HepG2 (cell line): ENCODE results near the gene CRYGS. TPM values are rescaled to one million over a fixed set of nuclear protein-coding genes. Genes with fewer than 3 reads are reported as not detected.
A peak's percentile ranks its signal among the peaks of the same experiment; 100 is the strongest.

ENCODE experiments used
- ATAD3A ChIP-seq: sonication (generic); formaldehyde crosslinking; IDR thresholded peaks from 2 replicates; pipeline ENCODE4 v1.4.0; 2020; ENCODE audit warnings: missing genetic modification reagents
- ATM ChIP-seq: fragments of 450-650 bp; IDR thresholded peaks from 2 replicates; pipeline ENCODE4 v1.7.1; 2017; ENCODE audit warnings: mild to moderate bottlenecking, borderline replicate concordance
- CCDC6 ChIP-seq: sonication (generic); formaldehyde crosslinking; IDR thresholded peaks from 2 replicates; pipeline ENCODE4 v1.8.1; 2022; ENCODE audit warnings: mild to moderate bottlenecking, missing genetic modification reagents, moderate library complexity
- CREM ChIP-seq, 2 experiments: sonication (generic) in 1 of 2; formaldehyde crosslinking in 1 of 2; IDR thresholded peaks; 2 replicates each; pipeline versions ENCODE4 v1.4.0 to v1.6.1; 2016 to 2020; ENCODE audit warnings: antibody characterized with exemption in 1 of 2, mild to moderate bottlenecking in 1 of 2, missing genetic modification reagents in 1 of 2
- ESRRA ChIP-seq: sonication (generic); formaldehyde crosslinking; IDR thresholded peaks from 2 replicates; pipeline ENCODE4 v1.5.1; 2020; ENCODE audit warnings: mild to moderate bottlenecking, low read depth, missing genetic modification reagents
- FOXM1 ChIP-seq: sonication (generic); formaldehyde crosslinking; IDR thresholded peaks from 2 replicates; pipeline ENCODE4 v1.5.0; 2020; ENCODE audit warnings: missing genetic modification reagents
- GATAD2A ChIP-seq: IDR thresholded peaks from 2 replicates; pipeline ENCODE4 v1.6.1; 2016
- GFI1 ChIP-seq: sonication (generic); formaldehyde crosslinking; IDR thresholded peaks from 2 replicates; pipeline ENCODE4 v1.5.0; 2020; ENCODE audit warnings: missing genetic modification reagents, mild to moderate bottlenecking, borderline replicate concordance
- HOXA3 ChIP-seq: sonication (generic); formaldehyde crosslinking; IDR thresholded peaks from 2 replicates; pipeline ENCODE4 v1.5.0; 2020; ENCODE audit warnings: missing genetic modification reagents
- NCOR1 ChIP-seq: fragments of 200-600 bp; sonication (generic); IDR thresholded peaks from 2 replicates; pipeline ENCODE4 v1.7.0; 2017; ENCODE audit warnings: antibody characterized with exemption, low read length, borderline replicate concordance
- POGZ ChIP-seq: sonication (generic); formaldehyde crosslinking; IDR thresholded peaks from 2 replicates; pipeline ENCODE4 v1.4.0; 2020; ENCODE audit warnings: mild to moderate bottlenecking, missing genetic modification reagents
- PPARG ChIP-seq: conservative IDR thresholded peaks from 2 replicates; pipeline ENCODE4 v1.6.1; 2016; ENCODE audit warnings: missing biosample characterization, missing genetic modification reagents
- RCOR2 ChIP-seq: IDR thresholded peaks from 2 replicates; pipeline ENCODE4 v1.6.1; 2016; ENCODE audit warnings: missing biosample characterization, missing genetic modification reagents
- RORA ChIP-seq: sonication (generic); formaldehyde crosslinking; IDR thresholded peaks from 2 replicates; pipeline ENCODE4 v1.5.0; 2020; ENCODE audit warnings: mild to moderate bottlenecking, missing genetic modification reagents, moderate library complexity
- SALL1 ChIP-seq: sonication (generic); formaldehyde crosslinking; IDR thresholded peaks from 2 replicates; pipeline ENCODE4 v1.8.0; 2022; ENCODE audit warnings: mild to moderate bottlenecking, missing genetic modification reagents
- SNRNP70 ChIP-seq: fragments of 200-400 bp; formaldehyde crosslinking; IDR thresholded peaks from 2 replicates; pipeline ENCODE4 v1.6.1; 2017; ENCODE audit warnings: mild to moderate bottlenecking, low read depth, low read length, moderate library complexity
- SOX13 ChIP-seq, 3 experiments: fragments of 450-650 bp in 1 of 3; sonication (generic) in 1 of 3; formaldehyde crosslinking in 1 of 3; IDR thresholded peaks in 2 of 3; conservative IDR thresholded peaks in 1 of 3; 2 replicates each; pipeline versions ENCODE4 v1.5.0 to v1.6.1; 2016 to 2020; ENCODE audit warnings: antibody characterized with exemption in 1 of 3, mild to moderate bottlenecking in 1 of 3, missing compliant biosample characterization in 1 of 3, missing genetic modification reagents in 1 of 3, moderate library complexity in 1 of 3
- SP2 ChIP-seq: sonication (generic); formaldehyde crosslinking; IDR thresholded peaks from 2 replicates; pipeline ENCODE4 v1.5.1; 2020; ENCODE audit warnings: mild to moderate bottlenecking, missing genetic modification reagents
- TBX2 ChIP-seq: sonication (generic); formaldehyde crosslinking; IDR thresholded peaks from 2 replicates; pipeline ENCODE4 v1.5.0; 2020; ENCODE audit warnings: missing genetic modification reagents, mild to moderate bottlenecking, borderline replicate concordance
- WIZ ChIP-seq: sonication (generic); formaldehyde crosslinking; IDR thresholded peaks from 2 replicates; pipeline ENCODE4 v1.5.1; 2020; ENCODE audit warnings: mild to moderate bottlenecking, missing genetic modification reagents
- ZBTB7B ChIP-seq: sonication (generic); formaldehyde crosslinking; IDR thresholded peaks from 2 replicates; pipeline ENCODE4 v1.4.0; 2020; ENCODE audit warnings: missing genetic modification reagents
- ZNF264 ChIP-seq: sonication (generic); formaldehyde crosslinking; IDR thresholded peaks from 2 replicates; pipeline ENCODE4 v1.4.0; 2020; ENCODE audit warnings: missing genetic modification reagents
- ZNF337 ChIP-seq: sonication (generic); formaldehyde crosslinking; IDR thresholded peaks from 2 replicates; pipeline ENCODE4 v1.5.1; 2020; ENCODE audit warnings: missing genetic modification reagents, low read depth, mild to moderate bottlenecking, borderline replicate concordance
- ZNF713 ChIP-seq: sonication (generic); formaldehyde crosslinking; IDR thresholded peaks from 2 replicates; pipeline ENCODE4 v1.4.0; 2020; ENCODE audit warnings: mild to moderate bottlenecking, missing genetic modification reagents
- ZNF816 ChIP-seq: sonication (generic); formaldehyde crosslinking; IDR thresholded peaks from 2 replicates; pipeline ENCODE4 v1.8.0; 2022; ENCODE audit warnings: missing genetic modification reagents, mild to moderate bottlenecking, borderline replicate concordance
- polyA plus RNA-seq, 8 experiments: library from polyadenylated mRNA; depleted of rRNA in 3 of 8; stranded (reverse) in 7 of 8; unstranded in 1 of 8; fragments of >200 nt; fragmentation: Illumina TruSeq in 4 of 8; extraction: Trizol in 4 of 8; gene quantifications; 2 replicates each; pipeline versions ENCODE4 v1.2.1 to v1.2.3, GENCODE V29; 2011 to 2016; ENCODE audit warnings: low read depth in 4 of 8, missing spikeins in 1 of 8, mixed read lengths in 1 of 8; ENCODE audit not compliant: insufficient read depth in 1 of 8
- total RNA-seq, 5 experiments: library from RNA; depleted of rRNA; stranded (reverse); fragments of >200 nt; fragmentation: Illumina TruSeq; extraction: Trizol; gene quantifications; 2 replicates each; pipeline ENCODE4 v1.2.3, GENCODE V29; 2016; ENCODE audit warnings: low read depth in 1 of 5
- TF ChIP-seq, protein P1 (sequence below): sonication (generic); formaldehyde crosslinking; IDR thresholded peaks from 2 replicates; pipeline ENCODE4 v1.8.1; 2023; ENCODE audit warnings: mild to moderate bottlenecking, missing genetic modification reagents, borderline replicate concordance
- TF ChIP-seq, protein P2 (sequence below): IDR thresholded peaks from 2 replicates; pipeline ENCODE4 v1.6.1; 2016; ENCODE audit warnings: missing compliant biosample characterization, missing genetic modification reagents, borderline replicate concordance
- TF ChIP-seq, protein P3 (sequence below): sonication (generic); formaldehyde crosslinking; IDR thresholded peaks from 2 replicates; pipeline ENCODE4 v1.5.0; 2020; ENCODE audit warnings: mild to moderate bottlenecking, low read depth, missing genetic modification reagents, borderline replicate concordance
- TF ChIP-seq, protein P4 (sequence below): sonication (generic); formaldehyde crosslinking; conservative IDR thresholded peaks from 2 replicates; pipeline ENCODE4 v1.8.0; 2022; ENCODE audit warnings: low read depth, missing genetic modification reagents

Gene CRYGS
- total and polyA plus RNA-seq, 2 of the 13 experiments (the other 11 are each of a cell fraction or from before 2014, with no cell fraction given), result 2.1 to 6.7 TPM

DNA sequence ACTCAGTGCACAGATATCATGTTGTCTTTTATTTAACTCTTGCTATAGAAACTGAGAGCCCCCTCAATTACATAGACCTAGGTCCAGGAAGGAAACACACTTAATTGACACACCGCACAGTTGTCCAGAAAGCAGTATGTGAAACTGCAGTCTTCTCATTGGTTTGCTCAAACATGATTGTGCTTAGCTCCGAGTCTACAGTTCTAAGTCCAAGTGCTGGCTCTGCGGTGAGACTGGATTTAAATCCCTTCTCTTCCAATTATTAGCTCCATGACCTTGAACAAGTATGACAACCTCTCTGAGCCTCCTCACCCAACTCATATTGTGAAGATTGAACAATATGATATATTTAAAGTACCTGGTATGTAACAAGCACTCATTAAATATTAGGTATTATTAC is 49.7 kb upstream of the CRYGS start (continued):
- TF ChIP-seq, protein P1, sequence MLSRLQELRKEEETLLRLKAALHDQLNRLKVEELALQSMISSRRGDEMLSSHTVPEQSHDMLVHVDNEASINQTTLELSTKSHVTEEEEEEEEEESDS, result no peak
- TF ChIP-seq SALL1 (CRISPR knock-in tag), result 0 out of 2 replicates have a peak, but pooled peaks have one; percentile 16
- TF ChIP-seq RCOR2 (CRISPR knock-in tag), result 0 out of 2 replicates have a peak, but pooled peaks have one; percentile 31
- TF ChIP-seq ZNF816 (CRISPR knock-in tag), result no peak
- TF ChIP-seq ZNF713, result no peak
- no peak for TF ChIP-seq SOX13 (IDR thresholded peaks at IDR 0.05)
- peak in 1 of 2 experiments; percentile 30; a peak in 1 of 4 replicates for TF ChIP-seq SOX13 (CRISPR knock-in tag; conservative IDR thresholded peaks at IDR 0.05 in 1 of 2, IDR thresholded peaks at IDR 0.05 in 1 of 2)
- TF ChIP-seq ZBTB7B, result no peak
- no peak for TF ChIP-seq TBX2
- no peak for TF ChIP-seq PPARG (CRISPR knock-in tag)
- TF ChIP-seq ESRRA (CRISPR knock-in tag), result peak; percentile 52; the same call in 1 of the 2 replicates
- no peak for TF ChIP-seq FOXM1 (CRISPR knock-in tag)
- TF ChIP-seq, protein P2, sequence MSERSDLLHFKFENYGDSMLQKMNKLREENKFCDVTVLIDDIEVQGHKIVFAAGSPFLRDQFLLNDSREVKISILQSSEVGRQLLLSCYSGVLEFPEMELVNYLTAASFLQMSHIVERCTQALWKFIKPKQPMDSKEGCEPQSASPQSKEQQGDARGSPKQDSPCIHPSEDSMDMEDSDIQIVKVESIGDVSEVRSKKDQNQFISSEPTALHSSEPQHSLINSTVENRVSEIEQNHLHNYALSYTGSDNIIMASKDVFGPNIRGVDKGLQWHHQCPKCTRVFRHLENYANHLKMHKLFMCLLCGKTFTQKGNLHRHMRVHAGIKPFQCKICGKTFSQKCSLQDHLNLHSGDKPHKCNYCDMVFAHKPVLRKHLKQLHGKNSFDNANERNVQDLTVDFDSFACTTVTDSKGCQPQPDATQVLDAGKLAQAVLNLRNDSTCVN, result no peak
- no peak for TF ChIP-seq ZNF264 (CRISPR knock-in tag)
- peak; percentile 52; the same call in 1 of the 2 replicates for TF ChIP-seq GATAD2A (CRISPR knock-in tag)
- no peak for TF ChIP-seq CCDC6 (CRISPR knock-in tag)
- peak; percentile 38; the same call in 1 of the 2 replicates for TF ChIP-seq POGZ (CRISPR knock-in tag)
- no peak for TF ChIP-seq ZNF337 (CRISPR knock-in tag)
- peak; percentile 74; the same call in 1 of the 2 replicates for TF ChIP-seq NCOR1
- TF ChIP-seq, protein P3, sequence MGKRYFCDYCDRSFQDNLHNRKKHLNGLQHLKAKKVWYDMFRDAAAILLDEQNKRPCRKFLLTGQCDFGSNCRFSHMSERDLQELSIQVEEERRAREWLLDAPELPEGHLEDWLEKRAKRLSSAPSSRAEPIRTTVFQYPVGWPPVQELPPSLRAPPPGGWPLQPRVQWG, result no peak
- no peak for TF ChIP-seq ATAD3A
- TF ChIP-seq SP2 (CRISPR knock-in tag), result peak; percentile 53; the same call in 1 of the 2 replicates
- no peak for TF ChIP-seq WIZ (CRISPR knock-in tag)
- TF ChIP-seq RORA (CRISPR knock-in tag), result no peak
- no peak for TF ChIP-seq ATM
- TF ChIP-seq SNRNP70, result no peak
- TF ChIP-seq GFI1 (CRISPR knock-in tag), result peak; percentile 40; the same call in 1 of the 2 replicates
- TF ChIP-seq HOXA3, result peak; percentile 34; the same call in 1 of the 2 replicates
- TF ChIP-seq, protein P4, sequence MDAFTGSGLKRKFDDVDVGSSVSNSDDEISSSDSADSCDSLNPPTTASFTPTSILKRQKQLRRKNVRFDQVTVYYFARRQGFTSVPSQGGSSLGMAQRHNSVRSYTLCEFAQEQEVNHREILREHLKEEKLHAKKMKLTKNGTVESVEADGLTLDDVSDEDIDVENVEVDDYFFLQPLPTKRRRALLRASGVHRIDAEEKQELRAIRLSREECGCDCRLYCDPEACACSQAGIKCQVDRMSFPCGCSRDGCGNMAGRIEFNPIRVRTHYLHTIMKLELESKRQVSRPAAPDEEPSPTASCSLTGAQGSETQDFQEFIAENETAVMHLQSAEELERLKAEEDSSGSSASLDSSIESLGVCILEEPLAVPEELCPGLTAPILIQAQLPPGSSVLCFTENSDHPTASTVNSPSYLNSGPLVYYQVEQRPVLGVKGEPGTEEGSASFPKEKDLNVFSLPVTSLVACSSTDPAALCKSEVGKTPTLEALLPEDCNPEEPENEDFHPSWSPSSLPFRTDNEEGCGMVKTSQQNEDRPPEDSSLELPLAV, result no peak
- TF ChIP-seq CREM (IDR thresholded peaks at IDR 0.05), result 0 out of 2 replicates have a peak, but pooled peaks have one; percentile 25
- no peak for TF ChIP-seq CREM (CRISPR knock-in tag; IDR thresholded peaks at IDR 0.05)
